Ishikawa (cell line): ENCODE results near the gene SF3B6.

Source experiments
- CEBPB ChIP-seq: IDR thresholded peaks from 2 replicates; pipeline ENCODE4 v1.6.1; 2012
- CREB1 ChIP-seq: IDR thresholded peaks from 2 replicates; pipeline ENCODE4 v1.6.1; 2012; ENCODE audit warnings: low read depth
- EGR1 ChIP-seq: IDR thresholded peaks from 2 replicates; pipeline ENCODE4 v1.6.1; 2012
- EP300 ChIP-seq: IDR thresholded peaks from 2 replicates; pipeline ENCODE4 v1.6.1; 2012; ENCODE audit warnings: borderline replicate concordance
- FOXM1 ChIP-seq: IDR thresholded peaks from 2 replicates; pipeline ENCODE4 v1.6.1; 2012; ENCODE audit warnings: low read depth, borderline replicate concordance
- MAX ChIP-seq: IDR thresholded peaks from 2 replicates; pipeline ENCODE4 v1.6.1; 2012
- NFIC ChIP-seq: IDR thresholded peaks from 2 replicates; pipeline ENCODE4 v1.6.1; 2012
- RAD21 ChIP-seq: IDR thresholded peaks from 2 replicates; pipeline ENCODE4 v1.6.1; 2012; ENCODE audit warnings: low read depth
- TAF1 ChIP-seq: IDR thresholded peaks from 2 replicates; pipeline ENCODE4 v1.6.1; 2012; ENCODE audit warnings: low read depth, mild to moderate bottlenecking
- YY1 ChIP-seq: IDR thresholded peaks from 2 replicates; pipeline ENCODE4 v1.6.1; 2012; ENCODE audit warnings: low read depth
- TF ChIP-seq, protein P1 (sequence below): IDR thresholded peaks from 2 replicates; pipeline ENCODE4 v1.6.1; 2012; ENCODE audit warnings: low read depth, mild to moderate bottlenecking

GRCh38 chr2:24046930-24047702 lies 29.0 kb downstream of the SF3B6 start, which contains the start of gene WDCP:
- TF ChIP-seq YY1 (0 out of 2 replicates have a peak, but pooled peaks have one; percentile 14), TAF1 (peak; percentile 81), MAX (peak; percentile 47; the same call in 1 of the 2 replicates), EP300 (no peak), EGR1 (no peak), NFIC (no peak), RAD21 (no peak), CEBPB (no peak), FOXM1 (no peak), CREB1 (no peak)
- TF ChIP-seq, protein P1, sequence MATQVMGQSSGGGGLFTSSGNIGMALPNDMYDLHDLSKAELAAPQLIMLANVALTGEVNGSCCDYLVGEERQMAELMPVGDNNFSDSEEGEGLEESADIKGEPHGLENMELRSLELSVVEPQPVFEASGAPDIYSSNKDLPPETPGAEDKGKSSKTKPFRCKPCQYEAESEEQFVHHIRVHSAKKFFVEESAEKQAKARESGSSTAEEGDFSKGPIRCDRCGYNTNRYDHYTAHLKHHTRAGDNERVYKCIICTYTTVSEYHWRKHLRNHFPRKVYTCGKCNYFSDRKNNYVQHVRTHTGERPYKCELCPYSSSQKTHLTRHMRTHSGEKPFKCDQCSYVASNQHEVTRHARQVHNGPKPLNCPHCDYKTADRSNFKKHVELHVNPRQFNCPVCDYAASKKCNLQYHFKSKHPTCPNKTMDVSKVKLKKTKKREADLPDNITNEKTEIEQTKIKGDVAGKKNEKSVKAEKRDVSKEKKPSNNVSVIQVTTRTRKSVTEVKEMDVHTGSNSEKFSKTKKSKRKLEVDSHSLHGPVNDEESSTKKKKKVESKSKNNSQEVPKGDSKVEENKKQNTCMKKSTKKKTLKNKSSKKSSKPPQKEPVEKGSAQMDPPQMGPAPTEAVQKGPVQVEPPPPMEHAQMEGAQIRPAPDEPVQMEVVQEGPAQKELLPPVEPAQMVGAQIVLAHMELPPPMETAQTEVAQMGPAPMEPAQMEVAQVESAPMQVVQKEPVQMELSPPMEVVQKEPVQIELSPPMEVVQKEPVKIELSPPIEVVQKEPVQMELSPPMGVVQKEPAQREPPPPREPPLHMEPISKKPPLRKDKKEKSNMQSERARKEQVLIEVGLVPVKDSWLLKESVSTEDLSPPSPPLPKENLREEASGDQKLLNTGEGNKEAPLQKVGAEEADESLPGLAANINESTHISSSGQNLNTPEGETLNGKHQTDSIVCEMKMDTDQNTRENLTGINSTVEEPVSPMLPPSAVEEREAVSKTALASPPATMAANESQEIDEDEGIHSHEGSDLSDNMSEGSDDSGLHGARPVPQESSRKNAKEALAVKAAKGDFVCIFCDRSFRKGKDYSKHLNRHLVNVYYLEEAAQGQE = no peak
